Natural killer cell (primary cell): Measurements from ENCODE around the gene STAG1. TPM values are rescaled to one million over a fixed set of nuclear protein-coding genes. Genes with fewer than 3 reads are reported as not detected.
"Not testable (repeated sequence)": the region's sequence is repeated elsewhere in the genome, so short reads cannot be mapped to it uniquely, and the experiment has no call there.

Experiments used
- ATAC-seq, 3 donors: fragments of 150-1000 bp in 2 of 3; fragments of 200-7000 bp in 1 of 3; cut with Tn5 transposase; 1 replicate in 1 of 3; 2 replicates in 2 of 3; pipeline ENCODE4 v1.10.0; 2021; ENCODE audit warnings: mild to moderate bottlenecking in 2 of 3, moderate library complexity in 2 of 3
- DNase-seq, 2 donors: peaks; one replicate each; pipeline versions ENCODE4 v3.0.0 to v3.0.0-alpha.2; 2013 to 2021; ENCODE audit warnings: mixed read lengths in 1 of 2
- H3K27ac ChIP-seq: one replicate; pipeline ENCODE4 v1.5.1; 2013; ENCODE audit warnings: mild to moderate bottlenecking, low read length
- H3K27me3 ChIP-seq: one replicate; pipeline ENCODE4 v1.6.1; 2013; ENCODE audit warnings: low read length; ENCODE audit not compliant: control insufficient read depth, insufficient read depth
- H3K36me3 ChIP-seq: one replicate; pipeline ENCODE4 v1.6.1; 2013; ENCODE audit warnings: low read length; ENCODE audit not compliant: control insufficient read depth, insufficient read depth
- H3K4me1 ChIP-seq: one replicate; pipeline ENCODE4 v1.6.1; 2013; ENCODE audit warnings: low read length; ENCODE audit not compliant: control insufficient read depth, insufficient read depth
- H3K4me3 ChIP-seq: one replicate; pipeline ENCODE4 v1.5.1; 2013; ENCODE audit warnings: low read length
- H3K9me3 ChIP-seq: one replicate; pipeline ENCODE4 v1.6.1; 2013; ENCODE audit warnings: low read length; ENCODE audit not compliant: control insufficient read depth, insufficient read depth
- H3K27ac Mint-ChIP-seq, 2 donors: one replicate each; pipeline ENCODE4 v1.8.0; 2022; ENCODE audit warnings: mild to moderate bottlenecking in 2 of 2, mixed read lengths in 2 of 2, moderate library complexity in 1 of 2
- H3K27me3 Mint-ChIP-seq, 2 donors: one replicate each; pipeline ENCODE4 v1.8.0; 2022; ENCODE audit warnings: low read depth in 2 of 2, mixed read lengths in 2 of 2
- H3K36me3 Mint-ChIP-seq: one replicate; pipeline ENCODE4 v1.8.0; 2022; ENCODE audit warnings: mixed read lengths
- H3K4me1 Mint-ChIP-seq, 2 donors: one replicate each; pipeline ENCODE4 v1.8.0; 2022; ENCODE audit warnings: mixed read lengths in 2 of 2
- H3K4me3 Mint-ChIP-seq: one replicate; pipeline ENCODE4 v1.8.0; 2022; ENCODE audit warnings: mild to moderate bottlenecking, moderate library complexity, mixed read lengths
- H3K9me3 Mint-ChIP-seq, 2 donors: one replicate each; pipeline ENCODE4 v1.8.0; 2022; ENCODE audit warnings: mixed read lengths in 2 of 2
- WGBS: methylation state at CpG from one replicate; pipeline ENCODE4 v1.1.7; 2013; ENCODE audit warnings: missing lambda C conversion rate; ENCODE audit not compliant: insufficient coverage; 5-methylcytosine and 5-hydroxymethylcytosine counted together
- intact Hi-C: fragments of 100-400 bp; cut with micrococcal nuclease; formaldehyde crosslinking; loops from one replicate; pipeline ENCODE4 v1.14.2; 2022
- total RNA-seq, 4 donors: library from RNA; stranded (reverse); fragments of 120-200 nt in 1 of 4; gene quantifications; one replicate each; pipeline versions ENCODE4 v1.2.3 to v1.2.4, GENCODE V29; 2013 to 2022
- TF ChIP-seq, protein P1 (sequence below): fragments of 200-600 bp; IDR thresholded peaks from one replicate; pipeline ENCODE4 v1.8.0; 2022; ENCODE audit warnings: antibody characterized with exemption

STAG1 gene
- total RNA-seq, 3 donors from 2014 or later (not counting 1 experiment from before 2014, with no cell fraction given), result 55.1 to 66.2 (median 60.3) TPM

GRCh38 chr3:136516095-136516494 is 236.1 kb downstream of the STAG1 start:
- no peaks in the 10 kb centered on the region for H3K9me3 Mint-ChIP-seq

DNA sequence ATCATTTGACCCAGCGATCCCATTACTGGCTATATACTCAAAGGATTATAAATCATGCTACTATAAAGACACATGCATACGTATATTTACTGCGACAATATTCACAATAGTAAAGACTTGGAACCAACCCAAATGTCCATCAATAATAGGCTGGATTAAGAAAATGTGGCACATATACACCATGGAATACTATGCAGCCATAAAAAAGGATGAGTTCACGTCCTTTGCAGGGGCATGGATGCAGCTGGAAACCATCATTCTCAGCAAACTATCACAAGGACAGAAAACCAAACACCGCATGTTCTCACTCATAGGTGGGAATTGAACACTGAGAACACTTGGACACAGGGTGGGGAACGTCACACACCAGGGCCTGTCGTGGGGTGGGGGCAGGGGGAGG is 237.6 kb downstream of the STAG1 start:
- H3K27me3 ChIP-seq, intact Hi-C loops, H3K4me1 ChIP-seq, H3K9me3 ChIP-seq, H3K9me3 Mint-ChIP-seq, DNase-seq, ATAC-seq, H3K27me3 Mint-ChIP-seq, H3K4me3 ChIP-seq, H3K36me3 Mint-ChIP-seq, H3K27ac ChIP-seq, H3K4me3 Mint-ChIP-seq, H3K36me3 ChIP-seq: not testable (repeated sequence)
- Mint-ChIP-seq H3K27ac (peak overlapping the region in 1 of 2 donors; percentile 18), H3K4me1 (peaks cover 12 to 14% of the 10 kb centered on the region in 2 donors)
- 100% methylated on average over 6 of the region's 7 CpGs for WGBS

More at GRCh38 chr3:136516095-136516494, 236.1 kb downstream of the STAG1 start:
- Mint-ChIP-seq H3K4me1 (peaks cover 9 to 12% of the 10 kb centered on the region in 2 donors), H3K4me3 (no peak overlapping the region), H3K27ac (no peak overlapping the region), H3K36me3 (no peaks in the 10 kb centered on the region), H3K27me3 (no peaks in the 10 kb centered on the region)
- TF ChIP-seq, protein P1, sequence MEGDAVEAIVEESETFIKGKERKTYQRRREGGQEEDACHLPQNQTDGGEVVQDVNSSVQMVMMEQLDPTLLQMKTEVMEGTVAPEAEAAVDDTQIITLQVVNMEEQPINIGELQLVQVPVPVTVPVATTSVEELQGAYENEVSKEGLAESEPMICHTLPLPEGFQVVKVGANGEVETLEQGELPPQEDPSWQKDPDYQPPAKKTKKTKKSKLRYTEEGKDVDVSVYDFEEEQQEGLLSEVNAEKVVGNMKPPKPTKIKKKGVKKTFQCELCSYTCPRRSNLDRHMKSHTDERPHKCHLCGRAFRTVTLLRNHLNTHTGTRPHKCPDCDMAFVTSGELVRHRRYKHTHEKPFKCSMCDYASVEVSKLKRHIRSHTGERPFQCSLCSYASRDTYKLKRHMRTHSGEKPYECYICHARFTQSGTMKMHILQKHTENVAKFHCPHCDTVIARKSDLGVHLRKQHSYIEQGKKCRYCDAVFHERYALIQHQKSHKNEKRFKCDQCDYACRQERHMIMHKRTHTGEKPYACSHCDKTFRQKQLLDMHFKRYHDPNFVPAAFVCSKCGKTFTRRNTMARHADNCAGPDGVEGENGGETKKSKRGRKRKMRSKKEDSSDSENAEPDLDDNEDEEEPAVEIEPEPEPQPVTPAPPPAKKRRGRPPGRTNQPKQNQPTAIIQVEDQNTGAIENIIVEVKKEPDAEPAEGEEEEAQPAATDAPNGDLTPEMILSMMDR, result no peak
- WGBS, result 100% methylated on average over 5 of the region's 5 CpGs
- Histone ChIP-seq H3K4me1 (no peaks in the 10 kb centered on the region), H3K4me3 (no peak overlapping the region), H3K27me3 (no peaks in the 10 kb centered on the region), H3K27ac (no peak overlapping the region), H3K9me3 (no peaks in the 10 kb centered on the region), H3K36me3 (no peaks in the 10 kb centered on the region)
- intact Hi-C loops, result no loop called here
- ATAC-seq, result no peak
- no peak for DNase-seq

- no peak overlapping the region for H3K4me3 Mint-ChIP-seq
- Histone ChIP-seq H3K4me1 (no peaks in the 10 kb centered on the region), H3K4me3 (no peak overlapping the region), H3K36me3 (no peaks in the 10 kb centered on the region), H3K9me3 (no peaks in the 10 kb centered on the region), H3K27ac (no peak overlapping the region), H3K27me3 (no peaks in the 10 kb centered on the region)
- H3K4me1 Mint-ChIP-seq, result peaks cover 14 to 22% of the 10 kb centered on the region in 2 donors
- WGBS, result 86% methylated on average over 1 of the region's 2 CpGs
- TF ChIP-seq, protein P1, result no peak
- intact Hi-C loops, result no loop called here
- H3K9me3 Mint-ChIP-seq, result no peaks in the 10 kb centered on the region
- H3K36me3 Mint-ChIP-seq, result no peaks in the 10 kb centered on the region
- H3K27me3 Mint-ChIP-seq, result no peaks in the 10 kb centered on the region
- DNase-seq, result no peak
- H3K27ac Mint-ChIP-seq, result no peak overlapping the region
- ATAC-seq, result no peak
These were observed 238.8 kb downstream of the STAG1 start for GRCh38 chr3:136513367-136513766.

- no peaks in the 10 kb centered on the region for H3K36me3 Mint-ChIP-seq
- ATAC-seq, result no peak
These were observed 239.8 kb downstream of the STAG1 start for GRCh38 chr3:136512381-136512780.

More at GRCh38 chr3:136512381-136512780, 239.8 kb downstream of the STAG1 start:
- no peaks in the 10 kb centered on the region for H3K36me3 ChIP-seq
- 100% methylated on average over 1 of the region's 1 CpG for WGBS
- Mint-ChIP-seq H3K4me1 (peaks cover 14 to 28% of the 10 kb centered on the region in 2 donors), H3K9me3 (no peaks in the 10 kb centered on the region), H3K4me3 (no peak overlapping the region), H3K27me3 (no peaks in the 10 kb centered on the region), H3K27ac (no peak overlapping the region)
- H3K27me3 ChIP-seq, result no peaks in the 10 kb centered on the region
- no peaks in the 10 kb centered on the region for H3K9me3 ChIP-seq
- TF ChIP-seq, protein P1, result no peak
- intact Hi-C loops, result no loop called here
- no peak overlapping the region for H3K4me3 ChIP-seq
- no peak overlapping the region for H3K27ac ChIP-seq
- no peak for DNase-seq
- no peaks in the 10 kb centered on the region for H3K4me1 ChIP-seq
